GM12878 (cell line): ENCODE data around the gene RPLP2. TPM values are rescaled to one million over a fixed set of nuclear protein-coding genes. Genes with fewer than 3 reads are reported as not detected.

Source experiments
- ATAC-seq: fragments of 200-7000 bp; cut with Tn5 transposase; 3 replicates; pipeline ENCODE4 v1.9.1; 2020; ENCODE audit warnings: mild to moderate bottlenecking, moderate library complexity
- BruUV-seq: library from RNA; stranded (reverse); fragments of 400-500 nt; replicated peaks from 2 replicates; lab custom pipeline; 2021; lab: Mats Ljungman, UMichigan
- CTCF ChIA-PET: fragments of 300-600 bp; sonication (Branson Sonifier 250); formaldehyde crosslinking; extraction: SDS; loops from one replicate; lab custom pipeline; 2021; ENCODE audit warnings: inconsistent platforms; lab: Yijun Ruan, JAX
- POLR2A ChIA-PET: fragments of 350-600 bp; formaldehyde crosslinking; extraction: SDS; loops from one replicate; lab custom pipeline; 2021; ENCODE audit warnings: inconsistent platforms; lab: Charles Lee
- RAD21 ChIA-PET: fragments of 300-600 bp; sonication (Branson Sonifier 250); formaldehyde crosslinking; loops from one replicate; lab custom pipeline; 2023; ENCODE audit warnings: antibody characterized with exemption; ENCODE audit not compliant: unreplicated experiment; lab: Charles Lee
- SMC1A ChIA-PET: fragments of 300-600 bp; sonication (Branson Sonifier 250); formaldehyde crosslinking; loops from one replicate; lab custom pipeline; 2023; ENCODE audit not compliant: unreplicated experiment, uncharacterized antibody; lab: Charles Lee
- DNase-seq: peaks from one replicate; pipeline ENCODE4 v3.0.0-alpha.2; 2011; ENCODE audit warnings: low read depth, low spot score
- FAIRE-seq: peaks from 3 replicates; lab custom pipeline; 2011; peaks lifted over from hg19 to GRCh38; lab: Jason Lieb, UNC
- H2AFZ ChIP-seq: 2 replicates; pipeline ENCODE4 v1.6.0; 2011; ENCODE audit warnings: low read depth, low read length, control low read depth; ENCODE audit not compliant: control insufficient read depth
- H3K27ac ChIP-seq: 2 replicates; pipeline ENCODE4 v1.5.1; 2011; ENCODE audit warnings: control low read depth; ENCODE audit not compliant: control insufficient read depth, insufficient read depth
- H3K27me3 ChIP-seq, 2 experiments: replicated peaks in 1 of 2; 2 replicates each; pipeline versions ENCODE4 v1.6.0 to v1.6.1; 2011; ENCODE audit warnings: low read length in 1 of 2; ENCODE audit not compliant: control insufficient read depth in 2 of 2, insufficient read depth in 2 of 2
- H3K36me3 ChIP-seq, 2 experiments: 2 replicates each; pipeline ENCODE4 v1.5.1; 2011; ENCODE audit warnings: low read length in 1 of 2; ENCODE audit not compliant: control insufficient read depth in 2 of 2, insufficient read depth in 2 of 2
- H3K4me1 ChIP-seq: 2 replicates; pipeline ENCODE4 v1.6.1; 2011; ENCODE audit warnings: mild to moderate bottlenecking, low read length, moderate library complexity, mixed read lengths; ENCODE audit not compliant: control insufficient read depth, insufficient read depth
- H3K4me2 ChIP-seq: 2 replicates; pipeline ENCODE4 v1.6.0; 2011; ENCODE audit warnings: control low read depth; ENCODE audit not compliant: control insufficient read depth, insufficient read depth
- H3K4me3 ChIP-seq: fragments of 200-600 bp; sonication (generic); 2 replicates; pipeline ENCODE4 v1.5.1; 2016
- H3K79me2 ChIP-seq: 2 replicates; pipeline ENCODE4 v1.6.0; 2011; ENCODE audit warnings: low read length; ENCODE audit not compliant: control insufficient read depth, insufficient read depth
- H3K9ac ChIP-seq: 2 replicates; pipeline ENCODE4 v1.8.0; 2011; ENCODE audit warnings: low read length, control low read depth, mixed read lengths; ENCODE audit not compliant: control insufficient read depth, insufficient read depth
- H3K9me3 ChIP-seq: replicated peaks from 3 replicates; pipeline ENCODE4 v1.5.1; 2011; ENCODE audit warnings: mild to moderate bottlenecking, low read length; ENCODE audit not compliant: control insufficient read depth, insufficient read depth
- H4K20me1 ChIP-seq: 2 replicates; pipeline ENCODE4 v1.6.0; 2011; ENCODE audit not compliant: control insufficient read depth, insufficient read depth
- ASH2L ChIP-seq: fragments of 300-600, 200-600 bp; sonication (generic); IDR thresholded peaks from 2 replicates; pipeline ENCODE4 v1.6.1; 2017; ENCODE audit warnings: low read depth, mild to moderate bottlenecking, borderline replicate concordance
- CEBPB ChIP-seq, 2 experiments: fragments of 150-350 bp in 1 of 2; IDR thresholded peaks; 2 replicates each; pipeline ENCODE4 v1.6.1; 2012 to 2014; ENCODE audit warnings: low read depth in 2 of 2, low read length in 2 of 2, borderline replicate concordance in 1 of 2, inconsistent platforms in 1 of 2
- EGR1 ChIP-seq, 2 experiments: IDR thresholded peaks; 1 replicate in 1 of 2; 2 replicates in 1 of 2; pipeline ENCODE4 v1.6.1; 2011 to 2012; ENCODE audit warnings: low read depth in 2 of 2, low read length in 2 of 2, borderline replicate concordance in 1 of 2, mild to moderate bottlenecking in 1 of 2, moderate library complexity in 1 of 2
- IRF4 ChIP-seq: IDR thresholded peaks from 2 replicates; pipeline ENCODE4 v1.6.1; 2011; ENCODE audit warnings: low read depth, low read length
- KAT2A ChIP-seq: conservative IDR thresholded peaks from 2 replicates; pipeline ENCODE4 v1.6.1; 2011; ENCODE audit warnings: low read depth, low read length; ENCODE audit not compliant: control insufficient read depth
- KLF5 ChIP-seq: fragments of 450-650 bp; IDR thresholded peaks from 2 replicates; pipeline ENCODE4 v1.6.1; 2014; ENCODE audit warnings: mild to moderate bottlenecking; ENCODE audit not compliant: partially characterized antibody
- MYB ChIP-seq: fragments of 150-350 bp; IDR thresholded peaks from 2 replicates; pipeline ENCODE4 v1.6.1; 2014; ENCODE audit warnings: mild to moderate bottlenecking, low read depth, low read length, borderline replicate concordance
- NKRF ChIP-seq: fragments of 450-650 bp; conservative IDR thresholded peaks from 2 replicates; pipeline ENCODE4 v1.6.1; 2017; ENCODE audit warnings: mild to moderate bottlenecking, moderate library complexity
- PAX8 ChIP-seq: fragments of 450-650 bp; IDR thresholded peaks from 2 replicates; pipeline ENCODE4 v1.6.1; 2017; ENCODE audit warnings: mild to moderate bottlenecking, moderate library complexity
- SIX5 ChIP-seq: IDR thresholded peaks from 2 replicates; pipeline ENCODE4 v1.6.1; 2011; ENCODE audit warnings: mild to moderate bottlenecking, low read depth, low read length, moderate library complexity; ENCODE audit not compliant: severe bottlenecking
- USF2 ChIP-seq: IDR thresholded peaks from 2 replicates; pipeline ENCODE4 v1.6.1; 2011; ENCODE audit warnings: low read depth, low read length, improper control_type of control experiment, borderline replicate concordance
- ZSCAN29 ChIP-seq: fragments of 450-650 bp; IDR thresholded peaks from 2 replicates; pipeline ENCODE4 v1.6.1; 2017; ENCODE audit warnings: mild to moderate bottlenecking, moderate library complexity
- ZZZ3 ChIP-seq: IDR thresholded peaks from 2 replicates; pipeline ENCODE4 v1.6.1; 2011; ENCODE audit warnings: low read depth; ENCODE audit not compliant: control insufficient read depth, insufficient read length
- WGBS: methylation state at CpG from one replicate; pipeline ENCODE4 v1.1.6; 2016; ENCODE audit warnings: low lambda C conversion rate; ENCODE audit not compliant: insufficient replicate concordance, insufficient coverage; ENCODE audit errors: missing lambda C conversion rate; 5-methylcytosine and 5-hydroxymethylcytosine counted together
- in situ Hi-C: fragments of 300-500 bp; cut with MboI; formaldehyde crosslinking; loops from 9 replicates; pipeline ENCODE4 v1.14.3; 2018; ENCODE audit warnings: mixed read lengths
- intact Hi-C: fragments of 100-400 bp; cut with micrococcal nuclease; formaldehyde crosslinking; loops from one replicate; pipeline ENCODE4 v1.14.2; 2022; ENCODE audit not compliant: unreplicated experiment
- polyA plus RNA-seq, 11 experiments: library from polyadenylated mRNA; depleted of rRNA in 4 of 11; unstranded in 6 of 11; stranded (reverse) in 5 of 11; fragments of >200 nt; fragmentation: Nextera tagmentation in 4 of 11; fragmentation: Illumina TruSeq in 1 of 11; extraction: Ambion mirVana in 4 of 11; extraction: Trizol in 1 of 11; gene quantifications; 1 replicate in 1 of 11; 2 replicates in 10 of 11; pipeline versions ENCODE4 v1.2.1 to v1.2.3, GENCODE V29; 2011 to 2016; ENCODE audit warnings: inconsistent platforms in 2 of 11, missing spikeins in 2 of 11, low read depth in 1 of 11
- total RNA-seq, 4 experiments: library from RNA; depleted of rRNA in 3 of 4; stranded (reverse); fragments of >200 nt in 3 of 4; fragmentation: Illumina TruSeq in 1 of 4; extraction: Trizol in 1 of 4; gene quantifications; 2 replicates each; pipeline versions ENCODE4 v1.2.1 to v1.2.3, GENCODE V29; 2013 to 2021

The RPLP2 gene
- total and polyA plus RNA-seq, 10 of the 15 experiments (the other 5 are each of a cell fraction or from before 2014, with no cell fraction given): 488 to 3,558 (median 1,481) TPM

DNA sequence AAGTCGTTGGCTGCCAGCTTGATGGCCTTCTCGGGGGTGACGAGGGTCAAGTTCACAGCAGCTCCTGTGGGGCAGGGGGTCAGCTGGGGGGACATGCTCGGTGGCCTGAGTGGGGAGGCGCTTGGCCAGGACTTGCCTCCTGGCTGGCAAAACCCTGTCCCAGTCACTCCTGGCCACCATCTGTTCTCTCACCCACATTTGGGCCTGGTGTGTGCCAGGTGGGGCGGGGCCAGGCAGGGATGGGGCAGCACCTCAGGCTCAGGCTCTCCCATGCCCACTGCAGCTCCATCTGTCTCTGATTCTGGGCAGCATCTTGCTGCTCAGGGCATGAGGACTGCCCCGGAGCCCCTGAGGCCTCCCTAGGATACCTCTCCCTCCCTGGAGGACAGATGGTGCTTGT, 16.2 kb upstream of the RPLP2 start:
- H3K9ac ChIP-seq: no peak overlapping the region
- ATAC-seq: no peak
- SMC1A ChIA-PET: no interaction called here
- intact Hi-C loops (no loop called here), in situ Hi-C loops (no loop called here)
- no peak for DNase-seq
- H3K79me2 ChIP-seq: peaks cover 30% of the 10 kb centered on the region
- POLR2A ChIA-PET: no interaction called here
- RAD21 ChIA-PET: interaction anchor here (0.6 kb wide), 1 partner anchor 107 kb away, joined by 3 read pairs; no protein-coding TSS in a partner anchor
- H3K4me1 ChIP-seq: peaks cover 22% of the 10 kb centered on the region
- CTCF ChIA-PET: no interaction called here
- no peak overlapping the region for H2AFZ ChIP-seq
- WGBS: 81% methylated on average over 7 of the region's 7 CpGs
- no peak overlapping the region for H3K27ac ChIP-seq
- H3K4me3 ChIP-seq: no peak overlapping the region
- no peak overlapping the region for H3K4me2 ChIP-seq
- no peaks in the 10 kb centered on the region for H4K20me1 ChIP-seq
- FAIRE-seq: no peak
- H3K9me3 ChIP-seq: no peaks in the 10 kb centered on the region
- TF ChIP-seq ZZZ3: no peak
- TF ChIP-seq NKRF: no peak
- no peak for TF ChIP-seq ZSCAN29
- no peak for TF ChIP-seq USF2
- no peak for TF ChIP-seq ASH2L
- no peak for TF ChIP-seq CEBPB (IDR thresholded peaks at IDR 0.05; ENCODE audit: borderline replicate concordance in 1 of 2, low read depth in 2 of 2, low read length in 2 of 2)
- no peak for TF ChIP-seq SIX5
- TF ChIP-seq KAT2A: no peak
- TF ChIP-seq KLF5: no peak
- no peak for TF ChIP-seq MYB
- TF ChIP-seq EGR1 (IDR thresholded peaks at IDR 0.05; ENCODE audit: borderline replicate concordance in 1 of 2, low read depth in 2 of 2, low read length in 2 of 2): no peak
- TF ChIP-seq IRF4: no peak
- no peak for TF ChIP-seq PAX8
- TF ChIP-seq, all 136 proteins: peak for 0
- H3K36me3 ChIP-seq: peaks cover 0 to 9% of the 10 kb centered on the region in 2 experiments; a peak in 2 of 4 replicates
- H3K27me3 ChIP-seq: no peaks in the 10 kb centered on the region
- no TSS peak for BruUV-seq
